ENCODE results near the gene REEP6.
"Not testable (repeated sequence)": the region's sequence is repeated elsewhere in the genome, so short reads cannot be mapped to it uniquely, and the experiment has no call there.

Gene REEP6

GRCh38 chr19:1471515-1472160 is 19.3 kb upstream of the REEP6 start:
- intact Hi-C loops (cut with DNase I): no loop called here
- DNase-seq: peak in 4 of 10 donors; percentile 37 to 91 (median 54)

DNA sequence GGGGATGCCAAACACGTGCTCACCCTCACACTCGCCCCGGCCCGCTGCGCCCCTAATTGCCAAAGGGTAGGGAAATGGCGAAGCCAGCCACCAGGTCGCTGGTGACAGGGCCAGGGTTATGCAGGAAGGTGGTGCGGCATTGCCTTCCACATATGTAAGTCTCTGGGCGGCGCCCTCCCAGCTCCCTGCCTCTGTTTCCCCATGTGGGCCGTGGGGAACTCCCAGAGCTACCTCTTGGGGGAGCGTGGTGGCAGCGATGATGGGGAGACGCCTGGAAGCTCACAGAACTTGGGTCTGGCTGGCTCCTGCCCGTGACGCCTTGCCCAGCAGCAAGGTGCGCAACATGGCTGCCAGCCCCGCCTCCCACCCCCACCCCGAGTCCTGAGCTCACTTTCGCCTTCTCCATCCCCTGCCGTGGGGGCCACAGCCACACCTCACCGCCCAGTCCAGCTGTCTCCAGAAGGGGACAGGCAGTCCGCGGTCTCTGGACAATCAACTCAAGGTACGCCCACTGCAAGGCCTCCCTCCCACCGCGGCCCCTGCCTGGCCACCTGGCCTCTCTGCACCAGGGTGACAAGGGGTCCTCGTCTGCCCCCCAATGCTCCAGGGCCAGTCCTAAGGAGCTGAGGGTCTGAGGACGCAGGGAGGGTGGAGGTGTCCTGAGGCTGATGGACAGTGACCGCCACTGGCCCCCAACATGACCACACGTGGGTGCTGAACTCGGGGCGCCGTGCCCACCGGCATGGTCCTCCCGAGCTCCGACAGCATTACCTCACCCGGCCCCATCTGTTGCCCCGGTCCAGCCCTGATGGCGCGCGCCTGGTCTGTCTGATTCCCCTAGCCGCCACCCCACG is 18.5 kb upstream of the REEP6 start:
- intact Hi-C loops (cut with DNase I): no loop called here
- peak in 2 of 10 donors; percentile 52 to 89 for DNase-seq

- DNase-seq: peak in 3 of 10 donors; percentile 13 to 83 (median 74)
- intact Hi-C loops (cut with DNase I): no loop called here
These were observed 17.7 kb upstream of the REEP6 start for GRCh38 chr19:1473085-1473851.

DNA sequence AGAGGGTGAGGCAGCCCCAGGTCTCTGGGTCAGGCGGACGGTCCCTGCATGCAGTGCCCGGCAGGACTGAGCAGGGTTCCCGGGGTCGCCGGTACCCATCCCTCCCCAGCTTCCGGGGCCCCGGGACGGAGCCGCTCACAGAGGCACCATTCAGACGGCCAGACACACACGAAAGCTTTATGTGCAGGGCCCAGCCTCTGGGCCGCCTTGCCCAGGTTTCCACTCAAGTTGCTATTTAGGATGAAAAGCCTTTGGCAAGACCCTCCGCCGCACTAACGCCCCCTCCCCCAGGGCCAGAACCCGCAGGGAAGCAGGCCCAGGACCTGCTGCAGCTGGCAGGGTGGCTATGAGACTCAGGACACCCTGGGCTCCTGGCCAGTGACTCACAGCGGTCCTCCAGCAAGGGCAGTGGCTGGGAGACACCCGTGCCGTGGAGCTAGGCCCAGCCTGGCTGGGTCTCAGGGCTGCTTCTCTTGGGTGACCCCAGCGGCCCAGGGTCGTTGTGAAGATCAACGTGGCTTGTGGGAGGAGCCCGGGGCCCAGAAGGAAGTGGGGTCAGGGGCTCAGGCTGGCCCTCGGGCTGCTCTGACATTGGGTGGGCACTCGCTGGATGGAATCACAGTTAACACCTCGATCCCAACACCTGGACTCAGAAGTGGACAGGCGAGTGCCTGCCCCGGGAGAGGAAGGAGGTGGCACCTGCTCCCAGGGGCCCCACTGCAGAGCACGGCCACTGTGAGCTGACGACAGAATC is 16.8 kb upstream of the REEP6 start:
- DNase-seq: peak in 5 of 10 donors; percentile 36 to 90 (median 52)

DNA sequence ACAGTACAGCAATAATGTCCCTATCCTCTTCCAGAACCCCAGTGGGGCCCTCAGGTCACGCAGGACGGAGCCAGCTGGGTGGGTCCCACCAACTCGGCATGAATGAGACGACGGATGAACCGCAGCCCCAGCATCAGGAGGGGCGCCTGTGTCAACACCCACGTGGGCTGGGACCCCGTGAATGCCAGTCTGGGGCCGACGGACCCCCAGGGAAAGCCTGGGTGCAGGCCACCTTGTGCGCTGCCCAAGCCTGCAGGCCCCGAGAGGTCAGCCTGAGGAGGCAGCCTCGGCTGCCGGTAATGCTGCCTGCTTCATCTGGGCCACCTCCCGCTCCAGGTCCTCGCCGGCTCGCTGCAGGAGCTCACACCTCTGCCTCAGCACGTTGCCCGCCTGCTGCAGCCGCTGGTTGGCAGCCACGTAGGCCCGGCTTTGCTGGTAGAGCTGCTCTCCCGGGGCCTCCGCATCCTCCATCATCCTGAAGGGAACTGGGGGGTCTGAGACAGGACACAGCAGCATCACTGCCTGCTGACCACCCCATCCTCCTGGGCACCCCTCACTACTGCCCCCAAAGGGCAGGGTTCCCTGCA is 16.1 kb upstream of the REEP6 start:
- intact Hi-C loops (cut with DNase I): no loop called here
- peak in 3 of 10 donors; percentile 6 to 80 (median 68) for DNase-seq

More for the DNA sequence above, 16.8 kb upstream of the REEP6 start:
- intact Hi-C loops (cut with DNase I): no loop called here

GRCh38 chr19:1475751-1476437 is 15.1 kb upstream of the REEP6 start:
- intact Hi-C loops (cut with DNase I): no loop called here
- peak in 2 of 10 donors; percentile 60 to 67 for DNase-seq

DNA sequence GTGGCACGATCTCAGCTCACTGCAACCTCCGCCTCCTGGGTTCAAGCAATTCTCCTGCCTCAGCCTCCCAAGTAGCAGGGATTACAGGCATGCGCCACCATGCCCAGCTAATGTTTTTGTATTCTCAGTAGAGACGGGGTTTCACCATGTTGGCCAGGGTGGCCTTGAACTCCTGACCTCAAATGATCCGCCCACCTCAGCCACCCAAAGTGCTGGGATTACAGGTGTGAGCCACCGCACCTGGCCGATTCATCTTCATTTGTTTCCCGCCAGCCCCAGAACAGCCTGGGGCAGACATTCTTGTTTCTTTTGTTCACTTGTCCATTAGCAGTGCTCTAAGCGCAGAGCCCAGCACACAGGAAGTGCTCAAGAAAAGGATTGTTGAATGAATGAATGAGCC is 13.9 kb upstream of the REEP6 start:
- intact Hi-C loops (cut with DNase I); DNase-seq: not testable (repeated sequence)

GRCh38 chr19:1478934-1479707 is 11.9 kb upstream of the REEP6 start, which contains the start of gene C19orf25:
Gene C19orf25 (minus strand): TSS chr19:1479215. CDS start chr19:1478903, 312 bp downstream.
- intact Hi-C loops (cut with DNase I): loop anchor here (1.0 kb wide), 2 partner anchors 11 to 28 kb away; partner anchors contain the start of gene PCSK4
- peak; percentile 91 to 99 (median 96) for DNase-seq

- DNase-seq: peak in 2 of 10 donors; percentile 68 to 70
- intact Hi-C loops (cut with DNase I): no loop called here
These were observed 9.6 kb upstream of the REEP6 start for GRCh38 chr19:1481224-1481892.

- DNase-seq: peak in 3 of 10 donors; percentile 66 to 82 (median 76)
- intact Hi-C loops (cut with DNase I): no loop called here
These were observed 9.1 kb upstream of the REEP6 start for GRCh38 chr19:1481893-1482360.

- intact Hi-C loops (cut with DNase I): no loop called here
- DNase-seq: peak in 1 of 10 donors; percentile 78
These were observed 8.4 kb upstream of the REEP6 start for GRCh38 chr19:1482361-1483130.

- intact Hi-C loops (cut with DNase I): no loop called here
- peak in 3 of 10 donors; percentile 66 to 79 (median 78) for DNase-seq
These were observed 7.6 kb upstream of the REEP6 start for GRCh38 chr19:1483131-1483978.

GRCh38 chr19:1483979-1484428 is 7.0 kb upstream of the REEP6 start:
- intact Hi-C loops (cut with DNase I): no loop called here
- DNase-seq: peak in 2 of 10 donors; percentile 41 to 81

DNA sequence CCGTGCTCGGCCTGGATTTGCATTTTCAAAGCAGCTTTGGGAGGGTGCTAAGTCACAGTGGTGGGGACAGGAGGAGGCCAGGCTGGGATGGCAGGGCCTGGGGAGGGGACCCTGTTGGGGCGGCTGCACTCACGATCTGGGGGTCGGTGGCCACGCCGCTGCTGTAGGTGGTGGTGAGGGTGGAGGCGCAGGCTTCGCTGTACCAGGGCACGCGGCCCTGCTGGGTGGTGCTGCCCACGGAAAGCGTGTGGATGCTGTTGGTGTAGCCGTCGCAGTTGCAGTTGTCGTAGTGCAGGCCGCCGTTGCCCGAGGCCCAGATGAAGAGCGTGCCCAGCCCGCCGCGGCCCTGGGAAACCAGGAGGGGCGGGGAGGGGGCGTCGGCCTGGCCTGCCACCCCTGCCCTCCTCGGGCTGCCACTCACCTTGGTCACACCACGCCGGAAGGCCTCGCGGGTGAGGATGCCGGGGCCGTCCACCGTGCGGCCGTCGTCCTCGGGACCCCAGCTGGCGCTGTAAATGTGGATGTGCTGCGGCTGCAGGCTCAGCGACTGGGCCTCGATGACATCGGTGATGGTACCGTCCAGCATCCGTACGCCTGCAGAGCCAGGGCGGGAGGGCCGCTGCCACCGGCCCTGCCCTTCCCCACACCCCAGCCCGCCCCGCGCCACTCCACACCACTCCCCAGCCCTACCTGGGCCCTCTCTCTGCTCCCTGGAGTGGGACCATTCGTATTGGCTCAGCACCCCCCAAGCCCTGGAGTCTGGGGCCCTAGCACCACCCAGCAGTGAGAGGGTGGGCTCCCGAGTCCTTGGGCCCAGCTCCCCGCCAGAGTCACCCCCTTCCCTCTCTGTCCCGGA is 4.0 kb upstream of the REEP6 start:
- peak in 1 of 10 donors; percentile 74 for DNase-seq
- intact Hi-C loops (cut with DNase I): no loop called here
